GM23338 (cell line): ENCODE measurements around the gene BTBD9. TPM values are rescaled to one million over a fixed set of nuclear protein-coding genes. Genes with fewer than 3 reads are reported as not detected.

Source experiments
- ATAC-seq: fragments of 200-7000 bp; cut with Tn5 transposase; 3 replicates; pipeline ENCODE4 v1.9.1; 2020
- DNase-seq: peaks from one replicate; pipeline ENCODE4 v3.0.0-alpha.2; 2015; ENCODE audit warnings: low spot score
- H2AFZ ChIP-seq: fragments of 200-600 bp; sonication (generic); 2 replicates; pipeline ENCODE4 v1.8.0; 2016; ENCODE audit warnings: antibody characterized with exemption, mild to moderate bottlenecking, moderate library complexity
- H3F3A ChIP-seq: fragments of 200-600 bp; sonication (generic); replicated peaks from 2 replicates; pipeline ENCODE4 v1.8.0; 2017; ENCODE audit warnings: antibody characterized with exemption, mixed run types, low read depth
- H3K27ac ChIP-seq: fragments of 200-600 bp; sonication (generic); 2 replicates; pipeline ENCODE4 v1.6.1; 2016; ENCODE audit warnings: low read depth
- H3K27me3 ChIP-seq: fragments of 200-600 bp; sonication (generic); 2 replicates; pipeline ENCODE4 v1.8.0; 2016; ENCODE audit warnings: mild to moderate bottlenecking, mixed run types, moderate library complexity; ENCODE audit not compliant: insufficient read depth
- H3K36me3 ChIP-seq: fragments of 200-600 bp; sonication (generic); 2 replicates; pipeline ENCODE4 v1.8.0; 2016; ENCODE audit warnings: mild to moderate bottlenecking; ENCODE audit not compliant: insufficient read depth
- H3K4me1 ChIP-seq: fragments of 200-600 bp; sonication (generic); 2 replicates; pipeline ENCODE4 v1.8.0; 2016; ENCODE audit warnings: mild to moderate bottlenecking, moderate library complexity; ENCODE audit not compliant: insufficient read depth
- H3K4me2 ChIP-seq: fragments of 200-600 bp; sonication (generic); 2 replicates; pipeline ENCODE4 v1.7.1; 2017; ENCODE audit warnings: mixed run types
- H3K4me3 ChIP-seq: fragments of 200-600 bp; sonication (generic); 2 replicates; pipeline ENCODE4 v1.6.1; 2016; ENCODE audit warnings: mixed run types
- H3K79me2 ChIP-seq: fragments of 200-600 bp; sonication (generic); replicated peaks from 2 replicates; pipeline ENCODE4 v1.8.0; 2017; ENCODE audit warnings: mild to moderate bottlenecking; ENCODE audit not compliant: insufficient read depth
- H3K9me2 ChIP-seq: fragments of 200-600 bp; sonication (generic); 2 replicates; pipeline ENCODE4 v1.8.0; 2017; ENCODE audit not compliant: insufficient read depth
- H4K20me1 ChIP-seq: fragments of 200-600 bp; sonication (generic); replicated peaks from 2 replicates; pipeline ENCODE4 v1.8.0; 2017; ENCODE audit warnings: mild to moderate bottlenecking; ENCODE audit not compliant: insufficient read depth
- H3K27ac Mint-ChIP-seq: 2 replicates; pipeline ENCODE4 v1.8.0; 2020; ENCODE audit warnings: inconsistent platforms, mild to moderate bottlenecking, moderate library complexity, mixed read lengths
- H3K27me3 Mint-ChIP-seq: 3 replicates; pipeline ENCODE4 v1.8.0; 2022; ENCODE audit warnings: low read depth, mild to moderate bottlenecking, moderate library complexity, mixed read lengths, inconsistent platforms; ENCODE audit not compliant: insufficient read depth, poor library complexity
- H3K36me3 Mint-ChIP-seq: 3 replicates; pipeline ENCODE4 v1.8.0; 2021; ENCODE audit warnings: low read depth, mild to moderate bottlenecking, inconsistent platforms, moderate library complexity, mixed read lengths
- H3K4me1 Mint-ChIP-seq: 3 replicates; pipeline ENCODE4 v1.8.0; 2020; ENCODE audit warnings: mild to moderate bottlenecking, inconsistent platforms, mixed read lengths
- H3K4me3 Mint-ChIP-seq: 3 replicates; pipeline ENCODE4 v1.8.0; 2021; ENCODE audit warnings: moderate library complexity, mild to moderate bottlenecking, inconsistent platforms, mixed read lengths
- H3K9me3 Mint-ChIP-seq: 3 replicates; pipeline ENCODE4 v1.8.0; 2020; ENCODE audit warnings: moderate library complexity, mild to moderate bottlenecking, inconsistent platforms, mixed read lengths
- CREB1 ChIP-seq: fragments of 250-450 bp; sonication (Bioruptor Pico); IDR thresholded peaks from 2 replicates; pipeline ENCODE4 v1.5.0; 2020; ENCODE audit warnings: low read depth, mild to moderate bottlenecking, moderate library complexity
- EZH2 ChIP-seq: fragments of 200-600 bp; sonication (generic); IDR thresholded peaks from one replicate; pipeline ENCODE4 v1.8.0; 2017; ENCODE audit warnings: antibody characterized with exemption, mild to moderate bottlenecking, low read depth; ENCODE audit not compliant: unreplicated experiment
- JUNB ChIP-seq: IDR thresholded peaks from one replicate; pipeline ENCODE4 v1.6.1; 2016; ENCODE audit warnings: antibody characterized with exemption; ENCODE audit not compliant: unreplicated experiment
- NANOG ChIP-seq: IDR thresholded peaks from 2 replicates; pipeline ENCODE4 v1.6.1; 2016; ENCODE audit warnings: antibody characterized with exemption, borderline replicate concordance
- REST ChIP-seq: IDR thresholded peaks from one replicate; pipeline ENCODE4 v1.6.1; 2018; ENCODE audit warnings: antibody characterized with exemption; ENCODE audit not compliant: unreplicated experiment
- STAT1 ChIP-seq: IDR thresholded peaks from one replicate; pipeline ENCODE4 v1.6.1; 2016; ENCODE audit warnings: antibody characterized with exemption; ENCODE audit not compliant: unreplicated experiment
- ZNF114 ChIP-seq: fragments of 250-450 bp; sonication (Bioruptor Pico); IDR thresholded peaks from 2 replicates; pipeline ENCODE4 v1.5.0; 2020; ENCODE audit warnings: mild to moderate bottlenecking, moderate library complexity
- ZNF331 ChIP-seq: fragments of 250-450 bp; sonication (Bioruptor Pico); IDR thresholded peaks from 2 replicates; pipeline ENCODE4 v1.5.0; 2020; ENCODE audit warnings: low read depth, mild to moderate bottlenecking, moderate library complexity
- polyA plus RNA-seq: library from polyadenylated mRNA; unstranded; fragments of >200 nt; fragmentation: Nextera tagmentation; extraction: Ambion mirVana; gene quantifications from 2 replicates; pipeline ENCODE4 v1.2.1, GENCODE V29; 2016
- total RNA-seq: library from RNA; depleted of rRNA; stranded (reverse); fragments of >200 nt; shearing (Covaris generic); gene quantifications from 2 replicates; pipeline ENCODE4 v1.2.3, GENCODE V29; 2014
- TF ChIP-seq, protein P1 (sequence below): fragments of 250-450 bp; sonication (Bioruptor Pico); IDR thresholded peaks from 2 replicates; pipeline ENCODE4 v1.5.0; 2020; ENCODE audit warnings: mild to moderate bottlenecking, moderate library complexity
- TF ChIP-seq, protein P2 (sequence below): IDR thresholded peaks from 2 replicates; pipeline ENCODE4 v1.6.1; 2016; ENCODE audit warnings: antibody characterized with exemption

The BTBD9 gene
- total and polyA plus RNA-seq, 2 experiments from 2014 or later, result 4.2 to 5.3 TPM

DNA sequence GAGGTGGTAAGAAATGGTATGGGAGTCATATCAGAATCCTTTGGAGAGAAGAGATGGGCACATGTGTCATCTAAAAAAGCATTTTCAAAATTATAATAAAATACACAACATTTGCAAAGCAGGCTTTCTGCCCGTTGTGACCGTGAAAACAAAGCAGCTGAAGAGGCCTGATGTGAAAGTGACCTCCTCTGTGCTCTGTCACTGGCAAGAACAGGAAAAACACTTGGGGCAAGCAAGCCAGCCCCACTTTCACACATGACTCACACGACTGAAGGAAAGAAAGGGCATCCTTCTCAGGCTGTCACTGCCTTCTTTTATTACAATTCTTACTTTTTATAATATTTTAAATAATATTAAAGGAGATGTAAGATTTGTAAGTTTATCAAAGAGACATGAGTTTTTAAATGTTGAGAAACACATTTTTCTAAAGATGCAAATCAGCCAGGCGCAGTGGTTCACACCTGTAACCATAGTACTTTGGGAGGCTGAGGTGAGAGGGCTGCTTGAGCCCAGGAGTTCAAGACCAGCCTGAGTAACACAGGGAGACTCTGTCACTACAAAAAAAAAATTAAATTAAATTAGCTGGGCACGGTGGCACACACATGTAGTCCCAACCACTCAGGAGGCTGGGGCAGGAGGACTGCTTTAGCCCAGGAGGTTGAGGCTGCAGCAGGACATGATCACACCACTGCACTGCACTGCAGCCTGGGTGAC lies 143.7 kb downstream of the BTBD9 start (continued):
- TF ChIP-seq REST (no peak), ZNF114 (no peak)
- TF ChIP-seq, protein P1, sequence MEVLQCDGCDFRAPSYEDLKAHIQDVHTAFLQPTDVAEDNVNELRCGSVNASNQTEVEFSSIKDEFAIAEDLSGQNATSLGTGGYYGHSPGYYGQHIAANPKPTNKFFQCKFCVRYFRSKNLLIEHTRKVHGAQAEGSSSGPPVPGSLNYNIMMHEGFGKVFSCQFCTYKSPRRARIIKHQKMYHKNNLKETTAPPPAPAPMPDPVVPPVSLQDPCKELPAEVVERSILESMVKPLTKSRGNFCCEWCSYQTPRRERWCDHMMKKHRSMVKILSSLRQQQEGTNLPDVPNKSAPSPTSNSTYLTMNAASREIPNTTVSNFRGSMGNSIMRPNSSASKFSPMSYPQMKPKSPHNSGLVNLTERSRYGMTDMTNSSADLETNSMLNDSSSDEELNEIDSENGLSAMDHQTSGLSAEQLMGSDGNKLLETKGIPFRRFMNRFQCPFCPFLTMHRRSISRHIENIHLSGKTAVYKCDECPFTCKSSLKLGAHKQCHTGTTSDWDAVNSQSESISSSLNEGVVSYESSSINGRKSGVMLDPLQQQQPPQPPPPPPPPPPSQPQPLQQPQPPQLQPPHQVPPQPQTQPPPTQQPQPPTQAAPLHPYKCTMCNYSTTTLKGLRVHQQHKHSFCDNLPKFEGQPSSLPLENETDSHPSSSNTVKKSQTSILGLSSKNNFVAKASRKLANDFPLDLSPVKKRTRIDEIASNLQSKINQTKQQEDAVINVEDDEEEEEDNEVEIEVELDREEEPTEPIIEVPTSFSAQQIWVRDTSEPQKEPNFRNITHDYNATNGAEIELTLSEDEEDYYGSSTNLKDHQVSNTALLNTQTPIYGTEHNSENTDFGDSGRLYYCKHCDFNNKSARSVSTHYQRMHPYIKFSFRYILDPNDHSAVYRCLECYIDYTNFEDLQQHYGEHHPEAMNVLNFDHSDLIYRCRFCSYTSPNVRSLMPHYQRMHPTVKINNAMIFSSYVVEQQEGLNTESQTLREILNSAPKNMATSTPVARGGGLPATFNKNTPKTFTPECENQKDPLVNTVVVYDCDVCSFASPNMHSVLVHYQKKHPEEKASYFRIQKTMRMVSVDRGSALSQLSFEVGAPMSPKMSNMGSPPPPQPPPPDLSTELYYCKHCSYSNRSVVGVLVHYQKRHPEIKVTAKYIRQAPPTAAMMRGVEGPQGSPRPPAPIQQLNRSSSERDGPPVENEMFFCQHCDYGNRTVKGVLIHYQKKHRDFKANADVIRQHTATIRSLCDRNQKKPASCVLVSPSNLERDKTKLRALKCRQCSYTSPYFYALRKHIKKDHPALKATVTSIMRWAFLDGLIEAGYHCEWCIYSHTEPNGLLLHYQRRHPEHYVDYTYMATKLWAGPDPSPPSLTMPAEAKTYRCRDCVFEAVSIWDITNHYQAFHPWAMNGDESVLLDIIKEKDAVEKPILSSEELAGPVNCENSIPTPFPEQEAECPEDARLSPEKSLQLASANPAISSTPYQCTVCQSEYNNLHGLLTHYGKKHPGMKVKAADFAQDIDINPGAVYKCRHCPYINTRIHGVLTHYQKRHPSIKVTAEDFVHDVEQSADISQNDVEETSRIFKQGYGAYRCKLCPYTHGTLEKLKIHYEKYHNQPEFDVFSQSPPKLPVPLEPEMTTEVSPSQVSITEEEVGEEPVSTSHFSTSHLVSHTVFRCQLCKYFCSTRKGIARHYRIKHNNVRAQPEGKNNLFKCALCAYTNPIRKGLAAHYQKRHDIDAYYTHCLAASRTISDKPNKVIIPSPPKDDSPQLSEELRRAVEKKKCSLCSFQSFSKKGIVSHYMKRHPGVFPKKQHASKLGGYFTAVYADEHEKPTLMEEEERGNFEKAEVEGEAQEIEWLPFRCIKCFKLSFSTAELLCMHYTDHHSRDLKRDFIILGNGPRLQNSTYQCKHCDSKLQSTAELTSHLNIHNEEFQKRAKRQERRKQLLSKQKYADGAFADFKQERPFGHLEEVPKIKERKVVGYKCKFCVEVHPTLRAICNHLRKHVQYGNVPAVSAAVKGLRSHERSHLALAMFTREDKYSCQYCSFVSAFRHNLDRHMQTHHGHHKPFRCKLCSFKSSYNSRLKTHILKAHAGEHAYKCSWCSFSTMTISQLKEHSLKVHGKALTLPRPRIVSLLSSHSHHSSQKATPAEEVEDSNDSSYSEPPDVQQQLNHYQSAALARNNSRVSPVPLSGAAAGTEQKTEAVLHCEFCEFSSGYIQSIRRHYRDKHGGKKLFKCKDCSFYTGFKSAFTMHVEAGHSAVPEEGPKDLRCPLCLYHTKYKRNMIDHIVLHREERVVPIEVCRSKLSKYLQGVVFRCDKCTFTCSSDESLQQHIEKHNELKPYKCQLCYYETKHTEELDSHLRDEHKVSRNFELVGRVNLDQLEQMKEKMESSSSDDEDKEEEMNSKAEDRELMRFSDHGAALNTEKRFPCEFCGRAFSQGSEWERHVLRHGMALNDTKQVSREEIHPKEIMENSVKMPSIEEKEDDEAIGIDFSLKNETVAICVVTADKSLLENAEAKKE (CRISPR knock-in tag), result no peak

DNA sequence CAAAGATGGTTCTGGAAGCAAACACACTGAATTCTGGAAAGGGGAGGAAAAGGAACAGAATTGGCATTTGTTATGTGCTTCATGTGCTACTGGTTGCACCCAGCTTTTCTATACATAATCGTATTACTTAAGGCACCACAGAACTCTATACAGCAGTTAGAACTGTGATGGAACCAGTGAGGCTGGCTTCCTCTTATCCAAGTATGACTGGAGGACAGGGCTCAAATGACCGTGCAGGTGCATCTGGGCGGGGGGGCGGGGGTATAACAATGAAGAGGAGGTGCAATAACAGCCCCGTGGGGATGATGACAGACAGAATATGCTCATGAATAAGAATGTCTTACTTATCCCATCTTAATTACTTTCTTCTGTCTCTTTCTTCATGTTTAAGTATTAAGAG lies 144.2 kb downstream of the BTBD9 start:
- Mint-ChIP-seq H3K4me1 (peaks cover 3% of the 10 kb centered on the region; the same call in 2 of the 3 replicates), H3K27me3 (no peaks in the 10 kb centered on the region)
- H3K4me3 ChIP-seq, result no peak overlapping the region
- TF ChIP-seq EZH2 (no peak), CREB1 (no peak), ZNF331 (CRISPR knock-in tag) (no peak), ZNF114 (no peak), REST (no peak), STAT1 (no peak), NANOG (no peak), JUNB (no peak)
- TF ChIP-seq, protein P2, sequence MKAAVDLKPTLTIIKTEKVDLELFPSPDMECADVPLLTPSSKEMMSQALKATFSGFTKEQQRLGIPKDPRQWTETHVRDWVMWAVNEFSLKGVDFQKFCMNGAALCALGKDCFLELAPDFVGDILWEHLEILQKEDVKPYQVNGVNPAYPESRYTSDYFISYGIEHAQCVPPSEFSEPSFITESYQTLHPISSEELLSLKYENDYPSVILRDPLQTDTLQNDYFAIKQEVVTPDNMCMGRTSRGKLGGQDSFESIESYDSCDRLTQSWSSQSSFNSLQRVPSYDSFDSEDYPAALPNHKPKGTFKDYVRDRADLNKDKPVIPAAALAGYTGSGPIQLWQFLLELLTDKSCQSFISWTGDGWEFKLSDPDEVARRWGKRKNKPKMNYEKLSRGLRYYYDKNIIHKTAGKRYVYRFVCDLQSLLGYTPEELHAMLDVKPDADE, result no peak

More for the DNA sequence above, 144.2 kb downstream of the BTBD9 start:
- no peak overlapping the region for H3K4me2 ChIP-seq
- no peaks in the 10 kb centered on the region for H3K79me2 ChIP-seq
- Mint-ChIP-seq H3K9me3 (no peaks in the 10 kb centered on the region), H3K36me3 (no peaks in the 10 kb centered on the region), H3K4me3 (no peak overlapping the region), H3K27ac (no peak overlapping the region)
- no peaks in the 10 kb centered on the region for H3K4me1 ChIP-seq
- no peaks in the 10 kb centered on the region for H3K27me3 ChIP-seq
- ATAC-seq (no peak), DNase-seq (no peak)
- no peaks in the 10 kb centered on the region for H3F3A ChIP-seq
- no peaks in the 10 kb centered on the region for H4K20me1 ChIP-seq
- no peaks in the 10 kb centered on the region for H3K36me3 ChIP-seq
- no peaks in the 10 kb centered on the region for H3K9me2 ChIP-seq
- H3K27ac ChIP-seq, result no peak overlapping the region
- no peak overlapping the region for H2AFZ ChIP-seq
